SK-N-SH (cell line): Measurements from ENCODE around the gene SMPD1. TPM values are rescaled to one million over a fixed set of nuclear protein-coding genes. Genes with fewer than 3 reads are reported as not detected.

Source experiments
- CTCF ChIA-PET: fragments of 300-600, 350-600 bp; formaldehyde crosslinking; extraction: SDS; loops from one replicate; lab custom pipeline; 2021; lab: Yijun Ruan, JAX
- POLR2A ChIA-PET: fragments of 350-600 bp; sonication (Branson Sonifier 250); formaldehyde crosslinking; extraction: SDS; loops from one replicate; lab custom pipeline; 2020; ENCODE audit warnings: antibody characterized with exemption, inconsistent platforms; lab: Yijun Ruan, JAX
- DNase-seq: peaks from one replicate; pipeline ENCODE4 v3.0.0; 2012
- H2AFZ ChIP-seq: fragments of 200-600 bp; sonication (generic); 2 replicates; pipeline ENCODE4 v1.8.1; 2016; ENCODE audit warnings: antibody characterized with exemption, mild to moderate bottlenecking, low read depth
- H3F3A ChIP-seq: fragments of 200-600 bp; sonication (generic); replicated peaks from 2 replicates; pipeline ENCODE3; 2016; ENCODE audit warnings: antibody characterized with exemption, mild to moderate bottlenecking; ENCODE audit not compliant: insufficient read depth
- H3K27ac ChIP-seq, 2 experiments: fragments of 200-500 bp in 1 of 2; fragments of 200-600 bp in 1 of 2; sonication (Bioruptor generic) in 1 of 2; sonication (generic), shearing (Covaris generic) in 1 of 2; 2 replicates each; pipeline versions ENCODE4 v1.5.1 to v1.6.1; 2014 to 2016; ENCODE audit warnings: low read depth in 2 of 2, inconsistent platforms in 1 of 2, low read length in 1 of 2, mild to moderate bottlenecking in 1 of 2, mixed read lengths in 1 of 2
- H3K27me3 ChIP-seq: fragments of 200-600 bp; sonication (generic), shearing (Covaris generic); 2 replicates; pipeline ENCODE4 v1.6.1; 2016; ENCODE audit warnings: mixed run types; ENCODE audit not compliant: insufficient read depth
- H3K36me3 ChIP-seq, 2 experiments: fragments of 200-500 bp in 1 of 2; fragments of 200-600 bp in 1 of 2; sonication (Bioruptor generic) in 1 of 2; sonication (generic) in 1 of 2; replicated peaks in 1 of 2; 2 replicates each; pipeline versions ENCODE3 to v1.5.1; 2014 to 2016; ENCODE audit warnings: low read length in 1 of 2, mild to moderate bottlenecking in 1 of 2; ENCODE audit not compliant: insufficient read depth in 2 of 2, control insufficient read depth in 1 of 2
- H3K4me1 ChIP-seq, 2 experiments: fragments of 200-500 bp in 1 of 2; fragments of 200-600 bp in 1 of 2; sonication (Bioruptor generic) in 1 of 2; sonication (generic), shearing (Covaris generic) in 1 of 2; 2 replicates each; pipeline versions ENCODE4 v1.5.1 to v1.6.1; 2014 to 2016; ENCODE audit warnings: low read depth in 1 of 2, low read length in 1 of 2, mixed run types in 1 of 2; ENCODE audit not compliant: insufficient read depth in 2 of 2, control insufficient read depth in 1 of 2
- H3K4me2 ChIP-seq: fragments of 200-600 bp; sonication (generic), shearing (Covaris generic); 2 replicates; pipeline ENCODE4 v1.6.1; 2017; ENCODE audit warnings: mixed run types
- H3K4me3 ChIP-seq, 2 experiments: fragments of 200-500 bp in 1 of 2; fragments of 200-600 bp in 1 of 2; sonication (Bioruptor generic) in 1 of 2; sonication (generic), shearing (Covaris generic) in 1 of 2; 2 replicates each; pipeline versions ENCODE4 v1.5.1 to v1.8.1; 2014 to 2016; ENCODE audit warnings: low read depth in 2 of 2, inconsistent platforms in 1 of 2, low read length in 1 of 2, mild to moderate bottlenecking in 1 of 2, mixed read lengths in 1 of 2, moderate library complexity in 1 of 2
- H3K79me2 ChIP-seq: fragments of 200-600 bp; sonication (generic); 2 replicates; pipeline ENCODE4 v1.8.1; 2017; ENCODE audit warnings: mild to moderate bottlenecking; ENCODE audit not compliant: insufficient read depth
- H3K9ac ChIP-seq: fragments of 200-600 bp; sonication (generic); 2 replicates; pipeline ENCODE4 v1.6.1; 2017; ENCODE audit warnings: mixed run types
- H3K9me2 ChIP-seq: fragments of 200-600 bp; sonication (generic); 2 replicates; pipeline ENCODE4 v1.6.1; 2017; ENCODE audit warnings: mixed run types
- H3K9me3 ChIP-seq: fragments of 200-600 bp; sonication (generic); 2 replicates; pipeline ENCODE4 v1.6.1; 2017; ENCODE audit warnings: mixed run types, mild to moderate bottlenecking, moderate library complexity
- H4K20me1 ChIP-seq: fragments of 200-600 bp; sonication (generic); 2 replicates; pipeline ENCODE4 v1.6.1; 2017; ENCODE audit warnings: mild to moderate bottlenecking, mixed run types; ENCODE audit not compliant: insufficient read depth
- CHD2 ChIP-seq: fragments of 150-350 bp; IDR thresholded peaks from 2 replicates; pipeline ENCODE4 v1.6.1; 2018; ENCODE audit warnings: low read length; ENCODE audit not compliant: partially characterized antibody
- CTCF ChIP-seq: fragments of 200-600 bp; sonication (generic); IDR thresholded peaks from 2 replicates; pipeline ENCODE4 v1.6.1; 2017; ENCODE audit warnings: antibody characterized with exemption, mild to moderate bottlenecking, moderate library complexity
- FOXJ3 ChIP-seq: sonication (generic); formaldehyde crosslinking; IDR thresholded peaks from 2 replicates; pipeline ENCODE4 v1.5.1; 2020; ENCODE audit warnings: mild to moderate bottlenecking, missing genetic modification reagents
- IRF3 ChIP-seq: fragments of 150-350 bp; IDR thresholded peaks from 2 replicates; pipeline ENCODE4 v1.6.1; 2016; ENCODE audit warnings: mild to moderate bottlenecking, low read depth, low read length
- MAX ChIP-seq: IDR thresholded peaks from 2 replicates; pipeline ENCODE4 v1.4.0; 2012; ENCODE audit warnings: low read depth
- MXI1 ChIP-seq: IDR thresholded peaks from 2 replicates; pipeline ENCODE4 v1.6.1; 2012; ENCODE audit warnings: mild to moderate bottlenecking, low read depth, low read length, improper control_type of control experiment
- NFIC ChIP-seq: IDR thresholded peaks from 2 replicates; pipeline ENCODE4 v1.4.0; 2012; ENCODE audit warnings: borderline replicate concordance
- NRF1 ChIP-seq: IDR thresholded peaks from 2 replicates; pipeline ENCODE4 v1.6.1; 2012; ENCODE audit warnings: low read depth, mild to moderate bottlenecking, low read length
- POLR2AphosphoS5 ChIP-seq: IDR thresholded peaks from 2 replicates; pipeline ENCODE4 v1.6.1; 2012; ENCODE audit warnings: low read depth, low read length
- RAD21 ChIP-seq: IDR thresholded peaks from 2 replicates; pipeline ENCODE4 v1.6.1; 2012; ENCODE audit warnings: mild to moderate bottlenecking, low read length
- RFX5 ChIP-seq: IDR thresholded peaks from 2 replicates; pipeline ENCODE4 v1.6.1; 2012; ENCODE audit warnings: mild to moderate bottlenecking, improper control_type of control experiment, low read length
- SIN3A ChIP-seq: IDR thresholded peaks from 2 replicates; pipeline ENCODE4 v1.6.1; 2012; ENCODE audit warnings: low read depth, mild to moderate bottlenecking, low read length, moderate library complexity, borderline replicate concordance
- SMC3 ChIP-seq: IDR thresholded peaks from 2 replicates; pipeline ENCODE4 v1.6.1; 2012; ENCODE audit warnings: low read depth, low read length, improper control_type of control experiment
- TAF1 ChIP-seq: IDR thresholded peaks from 2 replicates; pipeline ENCODE4 v1.6.1; 2012; ENCODE audit warnings: low read depth, mild to moderate bottlenecking, low read length, moderate library complexity, borderline replicate concordance
- TEAD4 ChIP-seq: IDR thresholded peaks from 2 replicates; pipeline ENCODE4 v1.4.0; 2012; ENCODE audit warnings: mild to moderate bottlenecking, borderline replicate concordance; ENCODE audit not compliant: insufficient read depth
- WGBS: methylation state at CpG from one replicate; pipeline ENCODE4 v1.1.6; 2017; ENCODE audit warnings: low lambda C conversion rate; 5-methylcytosine and 5-hydroxymethylcytosine counted together
- polyA plus RNA-seq, 3 experiments: library from polyadenylated mRNA; depleted of rRNA; stranded (reverse); fragments of >200 nt; gene quantifications; 2 replicates each; pipeline ENCODE4 v1.2.3, GENCODE V29; 2012

The SMPD1 gene
- polyA plus RNA-seq, 1 of the 3 experiments (the other 2 are of a cell fraction) = 69.2 TPM

GRCh38 chr11:6438979-6439571 is 48.8 kb downstream of the SMPD1 start:
- no peaks in the 10 kb centered on the region for H3K36me3 ChIP-seq
- H3K9ac ChIP-seq = no peak overlapping the region
- H3K79me2 ChIP-seq = no peaks in the 10 kb centered on the region
- H3K27me3 ChIP-seq = no peaks in the 10 kb centered on the region
- H3K4me1 ChIP-seq = peaks cover 0 to 18% of the 10 kb centered on the region in 2 experiments; a peak in 1 of 4 replicates
- ChIA-PET CTCF (interaction anchor here (0.6 to 14.7 kb wide), 43 partner anchors 8 to 319 kb away, joined by 3 to 360 read pairs (median 5); partner anchors contain the start of genes APBB1 and SMPD1), POLR2A (interaction anchor here (1.0 to 2.3 kb wide), 2 partner anchors 9 to 20 kb away, joined by 4 to 9 read pairs; partner anchors contain the start of gene APBB1)
- no peaks in the 10 kb centered on the region for H4K20me1 ChIP-seq
- DNase-seq = peak; percentile 64
- 29% methylated on average over 1 of the region's 1 CpG for WGBS
- H3K9me2 ChIP-seq = no peaks in the 10 kb centered on the region
- H3F3A ChIP-seq = no peaks in the 10 kb centered on the region
- H2AFZ ChIP-seq = no peak overlapping the region; the same call in 1 of the 2 replicates
- no peak overlapping the region for H3K4me2 ChIP-seq
- TF ChIP-seq SIN3A (no peak), NRF1 (no peak), POLR2AphosphoS5 (no peak), MAX (peak; percentile 25; the same call in 1 of the 2 replicates), TEAD4 (no peak), RAD21 (peak; percentile 68), FOXJ3 (no peak), TAF1 (no peak), CTCF (peak; percentile 65), IRF3 (no peak), MXI1 (peak; percentile 53; the same call in 1 of the 2 replicates), NFIC (no peak), SMC3 (peak; percentile 71), CHD2 (peak; percentile 26), RFX5 (no peak)
- no peaks in the 10 kb centered on the region for H3K9me3 ChIP-seq
- H3K27ac ChIP-seq = no peak overlapping the region
- no peak overlapping the region; a peak in 1 of 4 replicates for H3K4me3 ChIP-seq
